HFFc6 (cell line): ENCODE results near the gene EXOC3L1. TPM values are rescaled to one million over a fixed set of nuclear protein-coding genes. Genes with fewer than 3 reads are reported as not detected.

Source experiments
- DNase-seq: peaks from one replicate; pipeline ENCODE4 v3.0.0-alpha.2; 2018
- H3K27ac Mint-ChIP-seq: 2 replicates; pipeline ENCODE4 v1.8.0; 2020; ENCODE audit warnings: mild to moderate bottlenecking, mixed read lengths
- H3K27me3 Mint-ChIP-seq: 2 replicates; pipeline ENCODE4 v1.8.0; 2021; ENCODE audit warnings: mild to moderate bottlenecking, moderate library complexity, mixed read lengths; ENCODE audit not compliant: insufficient read depth
- H3K36me3 Mint-ChIP-seq: 2 replicates; pipeline ENCODE4 v1.8.0; 2021; ENCODE audit warnings: low read depth, mixed read lengths
- H3K4me1 Mint-ChIP-seq: 2 replicates; pipeline ENCODE4 v1.8.0; 2020; ENCODE audit warnings: low read depth, mixed read lengths
- H3K4me3 Mint-ChIP-seq: 2 replicates; pipeline ENCODE4 v1.8.0; 2020; ENCODE audit warnings: mild to moderate bottlenecking, moderate library complexity, mixed read lengths
- H3K9me3 Mint-ChIP-seq: 2 replicates; pipeline ENCODE4 v1.8.0; 2020; ENCODE audit warnings: mild to moderate bottlenecking, mixed read lengths
- total RNA-seq, 6 experiments: library from RNA; stranded (reverse); fragmentation: NEBNext Ultra II Directional; extraction: Animal tissue kit (Norgen Biotek cat#: 25700); gene quantifications; 2 replicates in 1 of 6; 3 replicates in 5 of 6; pipeline ENCODE4 v1.2.3, GENCODE V29; 2021
- TF ChIP-seq, protein P1 (sequence below): fragments of 200-600 bp; sonication (generic); IDR thresholded peaks from 2 replicates; pipeline ENCODE4 v1.5.0; 2021; ENCODE audit warnings: antibody characterized with exemption, mild to moderate bottlenecking

Gene EXOC3L1
- total RNA-seq, 6 experiments from 2014 or later = 0.18 TPM; not detected in 5

DNA sequence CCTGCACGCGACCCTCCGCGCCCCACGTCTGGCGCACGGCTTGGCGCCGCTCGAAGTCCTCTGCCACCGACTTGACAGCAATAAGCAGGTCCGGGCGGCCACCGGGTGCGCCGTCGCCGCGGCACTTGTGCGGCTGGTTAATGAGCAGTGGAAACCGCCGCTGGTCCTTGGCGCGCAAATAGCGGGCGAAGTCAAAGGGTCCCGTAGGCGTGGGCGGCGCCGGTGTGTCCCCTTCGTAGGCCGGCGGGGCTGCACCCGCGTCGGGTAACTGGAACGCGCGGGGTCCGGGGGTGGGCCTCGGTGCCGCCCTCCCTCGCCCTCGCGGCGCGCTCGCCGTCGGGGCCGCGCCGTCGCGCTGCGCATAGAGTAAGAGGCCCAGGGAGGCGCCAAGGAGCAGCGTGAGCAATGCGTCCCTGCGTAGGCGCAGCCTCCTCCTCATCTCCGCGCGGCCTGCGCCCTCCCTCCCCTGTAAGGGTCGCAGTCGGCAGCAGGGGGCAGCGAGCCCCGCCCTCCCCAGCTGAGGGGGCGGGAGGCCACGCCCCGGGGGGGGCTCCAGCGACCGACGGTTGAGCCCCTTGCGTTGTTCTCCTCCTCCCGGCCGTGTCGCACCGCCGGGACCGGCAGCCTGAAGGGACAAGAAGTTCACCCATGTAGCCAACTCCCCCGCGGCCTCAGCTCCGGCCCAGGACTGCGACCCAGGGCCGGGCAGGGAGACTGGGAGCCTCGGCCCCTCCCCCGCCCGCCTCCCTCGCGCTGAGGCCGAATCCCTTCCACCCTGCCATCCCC lies 39.7 kb downstream of the EXOC3L1 start:
- H3K27me3 Mint-ChIP-seq = peaks cover 5% of the 10 kb centered on the region
- peak overlapping the region; percentile 86; the same call in 1 of the 2 replicates for H3K27ac Mint-ChIP-seq
- no peaks in the 10 kb centered on the region for H3K9me3 Mint-ChIP-seq
- peak overlapping the region; percentile 85 for H3K4me3 Mint-ChIP-seq
- H3K4me1 Mint-ChIP-seq = peaks cover 23% of the 10 kb centered on the region
- H3K36me3 Mint-ChIP-seq = peaks cover 8% of the 10 kb centered on the region
- TF ChIP-seq, protein P1, sequence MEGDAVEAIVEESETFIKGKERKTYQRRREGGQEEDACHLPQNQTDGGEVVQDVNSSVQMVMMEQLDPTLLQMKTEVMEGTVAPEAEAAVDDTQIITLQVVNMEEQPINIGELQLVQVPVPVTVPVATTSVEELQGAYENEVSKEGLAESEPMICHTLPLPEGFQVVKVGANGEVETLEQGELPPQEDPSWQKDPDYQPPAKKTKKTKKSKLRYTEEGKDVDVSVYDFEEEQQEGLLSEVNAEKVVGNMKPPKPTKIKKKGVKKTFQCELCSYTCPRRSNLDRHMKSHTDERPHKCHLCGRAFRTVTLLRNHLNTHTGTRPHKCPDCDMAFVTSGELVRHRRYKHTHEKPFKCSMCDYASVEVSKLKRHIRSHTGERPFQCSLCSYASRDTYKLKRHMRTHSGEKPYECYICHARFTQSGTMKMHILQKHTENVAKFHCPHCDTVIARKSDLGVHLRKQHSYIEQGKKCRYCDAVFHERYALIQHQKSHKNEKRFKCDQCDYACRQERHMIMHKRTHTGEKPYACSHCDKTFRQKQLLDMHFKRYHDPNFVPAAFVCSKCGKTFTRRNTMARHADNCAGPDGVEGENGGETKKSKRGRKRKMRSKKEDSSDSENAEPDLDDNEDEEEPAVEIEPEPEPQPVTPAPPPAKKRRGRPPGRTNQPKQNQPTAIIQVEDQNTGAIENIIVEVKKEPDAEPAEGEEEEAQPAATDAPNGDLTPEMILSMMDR = no peak; the same call in 1 of the 2 replicates
- DNase-seq = no peak

GRCh38 chr16:67149276-67150046 lies 40.5 kb downstream of the EXOC3L1 start:
- H3K9me3 Mint-ChIP-seq = no peaks in the 10 kb centered on the region
- DNase-seq = no peak
- H3K4me3 Mint-ChIP-seq = peak overlapping the region; percentile 73
- TF ChIP-seq, protein P1 = no peak
- H3K36me3 Mint-ChIP-seq = peaks cover 8% of the 10 kb centered on the region
- H3K4me1 Mint-ChIP-seq = peaks cover 23% of the 10 kb centered on the region
- H3K27me3 Mint-ChIP-seq = peaks cover 5% of the 10 kb centered on the region
- peak overlapping the region; percentile 64; the same call in 1 of the 2 replicates for H3K27ac Mint-ChIP-seq

- Mint-ChIP-seq H3K9me3 (no peaks in the 10 kb centered on the region), H3K36me3 (peaks cover 8% of the 10 kb centered on the region), H3K4me1 (peaks cover 23% of the 10 kb centered on the region), H3K27me3 (peaks cover 5% of the 10 kb centered on the region), H3K27ac (peak overlapping the region; percentile 64; the same call in 1 of the 2 replicates), H3K4me3 (peak overlapping the region; percentile 73)
- TF ChIP-seq, protein P1 = no peak
- DNase-seq = no peak
These were observed 41.2 kb downstream of the EXOC3L1 start for GRCh38 chr16:67148656-67149275.

DNA sequence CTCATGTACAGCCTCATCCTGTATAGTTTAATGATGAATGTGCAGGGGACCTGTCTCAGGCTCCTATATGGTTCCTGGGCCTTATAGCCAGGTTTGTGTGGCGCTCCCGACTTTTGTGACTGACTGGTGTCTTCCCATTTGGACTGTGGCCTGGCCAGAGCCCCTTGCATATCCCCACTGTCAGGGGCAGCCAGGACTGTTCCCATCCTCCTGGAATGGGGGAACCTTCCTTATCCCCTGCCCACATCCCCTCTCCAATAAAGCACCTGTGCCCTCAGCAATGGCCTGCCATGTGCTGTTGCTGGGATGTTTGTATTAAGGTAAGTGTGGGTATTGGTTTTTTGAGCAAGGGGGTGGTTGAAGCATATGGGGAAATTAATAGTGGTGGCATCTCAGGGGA lies 41.7 kb downstream of the EXOC3L1 start:
- no peaks in the 10 kb centered on the region for H3K9me3 Mint-ChIP-seq
- peaks cover 5% of the 10 kb centered on the region for H3K27me3 Mint-ChIP-seq
- H3K4me3 Mint-ChIP-seq = no peak overlapping the region
- peaks cover 23% of the 10 kb centered on the region for H3K4me1 Mint-ChIP-seq
- no peak for DNase-seq
- TF ChIP-seq, protein P1 = no peak
- peaks cover 8% of the 10 kb centered on the region for H3K36me3 Mint-ChIP-seq
- peak overlapping the region; percentile 49; the same call in 1 of the 2 replicates for H3K27ac Mint-ChIP-seq

DNA sequence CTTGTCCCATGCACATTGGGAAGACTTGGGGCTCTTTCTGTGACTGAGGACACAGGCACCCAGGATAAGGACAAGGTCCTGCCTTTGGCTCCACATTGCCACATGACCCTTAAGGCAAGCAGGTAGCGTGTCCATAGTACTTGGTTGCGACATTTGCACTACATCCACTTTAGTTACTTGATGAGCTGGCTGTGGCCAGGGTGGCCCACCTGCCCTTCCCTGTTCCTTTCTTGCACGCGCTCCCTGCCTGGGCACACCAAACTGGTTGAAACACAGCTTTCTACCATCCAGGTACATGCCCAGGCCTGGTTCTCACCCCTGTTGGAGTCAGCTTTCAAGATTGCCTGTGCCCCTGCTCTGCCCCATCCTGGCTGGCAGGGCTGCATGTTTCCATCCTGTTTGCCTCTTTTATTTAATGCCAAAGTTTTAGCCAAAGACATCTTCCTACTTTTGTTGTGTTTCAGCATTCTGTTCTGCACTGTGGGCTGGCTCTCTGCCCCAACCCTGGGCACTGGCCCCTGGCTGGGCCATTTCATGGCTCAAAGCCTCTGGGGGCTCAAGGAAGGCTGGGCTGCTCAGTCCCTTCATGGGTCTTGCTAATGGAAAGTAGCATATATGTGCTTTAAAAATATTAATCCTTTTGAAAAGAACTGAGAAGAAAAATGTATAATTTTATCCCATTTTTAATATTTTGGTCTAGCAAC lies 42.3 kb downstream of the EXOC3L1 start:
- peaks cover 11% of the 10 kb centered on the region for H3K36me3 Mint-ChIP-seq
- DNase-seq = no peak
- H3K9me3 Mint-ChIP-seq = no peaks in the 10 kb centered on the region
- H3K4me1 Mint-ChIP-seq = peaks cover 23% of the 10 kb centered on the region
- peak overlapping the region; percentile 71 for H3K27ac Mint-ChIP-seq
- TF ChIP-seq, protein P1 = no peak
- no peak overlapping the region for H3K4me3 Mint-ChIP-seq
- peaks cover 5% of the 10 kb centered on the region for H3K27me3 Mint-ChIP-seq
